Ishikawa (cell line): ENCODE data around the gene SLC22A3.

Experiments
- CEBPB ChIP-seq: IDR thresholded peaks from 2 replicates; pipeline ENCODE4 v1.6.1; 2012
- CREB1 ChIP-seq: IDR thresholded peaks from 2 replicates; pipeline ENCODE4 v1.6.1; 2012; ENCODE audit warnings: low read depth
- EGR1 ChIP-seq: IDR thresholded peaks from 2 replicates; pipeline ENCODE4 v1.6.1; 2012
- EP300 ChIP-seq: IDR thresholded peaks from 2 replicates; pipeline ENCODE4 v1.6.1; 2012; ENCODE audit warnings: borderline replicate concordance
- FOXM1 ChIP-seq: IDR thresholded peaks from 2 replicates; pipeline ENCODE4 v1.6.1; 2012; ENCODE audit warnings: low read depth, borderline replicate concordance
- NFIC ChIP-seq: IDR thresholded peaks from 2 replicates; pipeline ENCODE4 v1.6.1; 2012
- RAD21 ChIP-seq: IDR thresholded peaks from 2 replicates; pipeline ENCODE4 v1.6.1; 2012; ENCODE audit warnings: low read depth
- TAF1 ChIP-seq: IDR thresholded peaks from 2 replicates; pipeline ENCODE4 v1.6.1; 2012; ENCODE audit warnings: low read depth, mild to moderate bottlenecking
- TCF12 ChIP-seq: IDR thresholded peaks from 2 replicates; pipeline ENCODE4 v1.6.1; 2012; ENCODE audit warnings: low read depth
- TEAD4 ChIP-seq: IDR thresholded peaks from 2 replicates; pipeline ENCODE4 v1.6.1; 2012
- YY1 ChIP-seq: IDR thresholded peaks from 2 replicates; pipeline ENCODE4 v1.6.1; 2012; ENCODE audit warnings: low read depth
- TF ChIP-seq, protein P1 (sequence below): IDR thresholded peaks from 2 replicates; pipeline ENCODE4 v1.6.1; 2012; ENCODE audit warnings: low read depth, mild to moderate bottlenecking
- TF ChIP-seq, protein P2 (sequence below): IDR thresholded peaks from 2 replicates; pipeline ENCODE4 v1.6.1; 2012

DNA sequence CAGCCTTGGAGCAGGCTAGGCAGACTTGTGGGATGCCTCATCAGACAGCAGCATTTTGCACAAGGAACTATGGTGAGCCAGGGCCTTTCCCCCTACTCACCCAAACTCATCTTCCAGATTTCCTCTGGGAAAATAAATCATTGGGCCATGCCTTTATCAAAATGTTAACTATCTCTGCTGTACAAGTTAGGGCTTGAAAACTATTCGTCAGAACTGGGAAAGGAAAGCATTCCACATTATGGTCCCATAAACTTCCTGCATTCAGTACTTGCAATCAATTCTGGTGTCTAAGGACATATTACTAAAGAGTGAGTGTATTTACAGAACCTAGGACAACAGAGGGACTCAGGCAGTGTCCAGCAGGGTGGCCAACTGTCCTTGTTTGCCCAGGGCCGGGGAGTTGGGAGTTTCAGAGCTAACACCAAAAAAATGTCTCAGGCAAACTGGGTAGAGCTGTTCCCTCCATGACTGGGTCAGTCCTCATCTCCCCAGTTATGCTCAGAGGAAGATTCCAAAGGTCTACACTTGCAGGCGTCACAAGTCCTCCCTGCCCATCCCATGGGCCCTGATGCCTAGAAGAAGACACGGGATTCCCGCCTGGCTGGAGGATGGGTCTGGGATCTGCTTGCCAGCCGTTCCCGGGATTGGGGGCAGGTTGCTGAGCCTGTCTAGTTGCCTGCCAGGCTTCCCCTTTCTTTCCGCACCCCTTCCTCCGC, 72.2 kb downstream of the SLC22A3 start:
- TF ChIP-seq TAF1: no peak
- TF ChIP-seq RAD21: no peak
- no peak for TF ChIP-seq CEBPB
- TF ChIP-seq EGR1: no peak
- no peak for TF ChIP-seq YY1
- TF ChIP-seq EP300: no peak
- no peak for TF ChIP-seq FOXM1
- TF ChIP-seq, protein P1, sequence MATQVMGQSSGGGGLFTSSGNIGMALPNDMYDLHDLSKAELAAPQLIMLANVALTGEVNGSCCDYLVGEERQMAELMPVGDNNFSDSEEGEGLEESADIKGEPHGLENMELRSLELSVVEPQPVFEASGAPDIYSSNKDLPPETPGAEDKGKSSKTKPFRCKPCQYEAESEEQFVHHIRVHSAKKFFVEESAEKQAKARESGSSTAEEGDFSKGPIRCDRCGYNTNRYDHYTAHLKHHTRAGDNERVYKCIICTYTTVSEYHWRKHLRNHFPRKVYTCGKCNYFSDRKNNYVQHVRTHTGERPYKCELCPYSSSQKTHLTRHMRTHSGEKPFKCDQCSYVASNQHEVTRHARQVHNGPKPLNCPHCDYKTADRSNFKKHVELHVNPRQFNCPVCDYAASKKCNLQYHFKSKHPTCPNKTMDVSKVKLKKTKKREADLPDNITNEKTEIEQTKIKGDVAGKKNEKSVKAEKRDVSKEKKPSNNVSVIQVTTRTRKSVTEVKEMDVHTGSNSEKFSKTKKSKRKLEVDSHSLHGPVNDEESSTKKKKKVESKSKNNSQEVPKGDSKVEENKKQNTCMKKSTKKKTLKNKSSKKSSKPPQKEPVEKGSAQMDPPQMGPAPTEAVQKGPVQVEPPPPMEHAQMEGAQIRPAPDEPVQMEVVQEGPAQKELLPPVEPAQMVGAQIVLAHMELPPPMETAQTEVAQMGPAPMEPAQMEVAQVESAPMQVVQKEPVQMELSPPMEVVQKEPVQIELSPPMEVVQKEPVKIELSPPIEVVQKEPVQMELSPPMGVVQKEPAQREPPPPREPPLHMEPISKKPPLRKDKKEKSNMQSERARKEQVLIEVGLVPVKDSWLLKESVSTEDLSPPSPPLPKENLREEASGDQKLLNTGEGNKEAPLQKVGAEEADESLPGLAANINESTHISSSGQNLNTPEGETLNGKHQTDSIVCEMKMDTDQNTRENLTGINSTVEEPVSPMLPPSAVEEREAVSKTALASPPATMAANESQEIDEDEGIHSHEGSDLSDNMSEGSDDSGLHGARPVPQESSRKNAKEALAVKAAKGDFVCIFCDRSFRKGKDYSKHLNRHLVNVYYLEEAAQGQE: no peak
- TF ChIP-seq, protein P2, sequence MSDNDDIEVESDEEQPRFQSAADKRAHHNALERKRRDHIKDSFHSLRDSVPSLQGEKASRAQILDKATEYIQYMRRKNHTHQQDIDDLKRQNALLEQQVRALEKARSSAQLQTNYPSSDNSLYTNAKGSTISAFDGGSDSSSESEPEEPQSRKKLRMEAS: no peak
- TF ChIP-seq TCF12: no peak
- no peak for TF ChIP-seq TEAD4
- TF ChIP-seq CREB1: no peak
- no peak for TF ChIP-seq NFIC
